PC-3 (cell line): ENCODE results near the gene PNMA8A. TPM values are rescaled to one million over a fixed set of nuclear protein-coding genes. Genes with fewer than 3 reads are reported as not detected.

Experiments used
- ATAC-seq: fragments of 200-7000 bp; cut with Tn5 transposase; 2 replicates; pipeline ENCODE4 v1.9.1; 2020; ENCODE audit warnings: mild to moderate bottlenecking, moderate library complexity
- BruUV-seq: library from RNA; stranded (reverse); fragments of 400-500 nt; replicated peaks from 2 replicates; lab custom pipeline; 2021; lab: Mats Ljungman, UMichigan
- CTCF ChIA-PET: fragments of 300-600 bp; sonication (Branson Sonifier 250); formaldehyde crosslinking; loops from one replicate; lab custom pipeline; 2022; ENCODE audit warnings: antibody characterized with exemption; lab: Charles Lee
- POLR2A ChIA-PET: fragments of 300-600 bp; sonication (Branson Sonifier 250); formaldehyde crosslinking; loops from one replicate; lab custom pipeline; 2022; ENCODE audit warnings: antibody characterized with exemption; ENCODE audit not compliant: unreplicated experiment; lab: Charles Lee
- DNase-seq: peaks from one replicate; pipeline ENCODE4 v3.0.0-alpha.2; 2015
- H2AFZ ChIP-seq: fragments of 300-600 bp; sonication (generic); 2 replicates; pipeline ENCODE4 v1.6.0; 2016; ENCODE audit warnings: antibody characterized with exemption, low read length
- H3F3A ChIP-seq: fragments of 300-600 bp; sonication (generic); one replicate; pipeline ENCODE4 v1.6.0; 2017; ENCODE audit warnings: antibody characterized with exemption, low read length, control low read depth, mild to moderate bottlenecking; ENCODE audit not compliant: unreplicated experiment
- H3K27ac ChIP-seq: fragments of 300-600 bp; sonication (generic); 2 replicates; pipeline ENCODE4 v1.5.1; 2016; ENCODE audit warnings: mild to moderate bottlenecking, low read length
- H3K27me3 ChIP-seq: fragments of 300-600 bp; sonication (generic); 2 replicates; pipeline ENCODE4 v1.6.1; 2016; ENCODE audit warnings: low read length, mixed read lengths
- H3K36me3 ChIP-seq: fragments of 300-600 bp; sonication (generic); 2 replicates; pipeline ENCODE4 v1.6.1; 2016; ENCODE audit warnings: low read depth, mixed run types, low read length, mixed read lengths
- H3K4me1 ChIP-seq: fragments of 300-600 bp; sonication (generic); 2 replicates; pipeline ENCODE4 v1.5.1; 2016; ENCODE audit warnings: low read length; ENCODE audit not compliant: insufficient read depth
- H3K4me2 ChIP-seq: fragments of 300-600 bp; sonication (generic); 2 replicates; pipeline ENCODE4 v1.6.0; 2016; ENCODE audit warnings: low read length
- H3K4me3 ChIP-seq: fragments of 300-600 bp; sonication (generic); 2 replicates; pipeline ENCODE4 v1.5.1; 2016; ENCODE audit warnings: mild to moderate bottlenecking, low read length, mixed read lengths
- H3K79me2 ChIP-seq: fragments of 300-600 bp; sonication (generic); 2 replicates; pipeline ENCODE4 v1.6.1; 2017; ENCODE audit warnings: low read length, mixed read lengths
- H3K9ac ChIP-seq: fragments of 300-600 bp; sonication (generic); 2 replicates; pipeline ENCODE4 v1.6.0; 2016; ENCODE audit warnings: mild to moderate bottlenecking, low read length
- H3K9me2 ChIP-seq: fragments of 300-600 bp; sonication (generic); replicated peaks from 2 replicates; pipeline ENCODE4 v1.6.1; 2016; ENCODE audit warnings: mixed run types, low read length, mixed read lengths
- H3K9me3 ChIP-seq: fragments of 300-600 bp; sonication (generic); 2 replicates; pipeline ENCODE4 v1.6.1; 2016; ENCODE audit warnings: low read length, mixed read lengths
- H4K20me1 ChIP-seq: fragments of 300-600 bp; sonication (generic); 2 replicates; pipeline ENCODE4 v1.6.1; 2016; ENCODE audit warnings: low read length, mixed read lengths
- EZH2 ChIP-seq: fragments of 300-600 bp; sonication (generic); IDR thresholded peaks from one replicate; pipeline ENCODE4 v1.6.1; 2017; ENCODE audit warnings: antibody characterized with exemption, mild to moderate bottlenecking, low read length; ENCODE audit not compliant: unreplicated experiment
- EZH2phosphoT487 ChIP-seq: fragments of 300-600 bp; sonication (generic); IDR thresholded peaks from 2 replicates; pipeline ENCODE4 v1.6.1; 2018; ENCODE audit warnings: mild to moderate bottlenecking, antibody characterized with exemption, low read length, borderline replicate concordance
- intact Hi-C: fragments of 100-400 bp; cut with micrococcal nuclease; formaldehyde crosslinking; loops from 2 replicates; pipeline ENCODE4 v1.9.0; 2023
- total RNA-seq: library from RNA; depleted of rRNA; stranded (reverse); fragments of >200 nt; gene quantifications from 2 replicates; pipeline ENCODE4 v1.2.3, GENCODE V29; 2014
- TF ChIP-seq, protein P1 (sequence below): fragments of 300-600 bp; sonication (generic); conservative IDR thresholded peaks from 2 replicates; pipeline ENCODE4 v1.5.1; 2017; ENCODE audit warnings: antibody characterized with exemption, low read depth, mild to moderate bottlenecking, low read length

Gene PNMA8A
- total RNA-seq, 1 experiment from 2014 or later: not detected

DNA sequence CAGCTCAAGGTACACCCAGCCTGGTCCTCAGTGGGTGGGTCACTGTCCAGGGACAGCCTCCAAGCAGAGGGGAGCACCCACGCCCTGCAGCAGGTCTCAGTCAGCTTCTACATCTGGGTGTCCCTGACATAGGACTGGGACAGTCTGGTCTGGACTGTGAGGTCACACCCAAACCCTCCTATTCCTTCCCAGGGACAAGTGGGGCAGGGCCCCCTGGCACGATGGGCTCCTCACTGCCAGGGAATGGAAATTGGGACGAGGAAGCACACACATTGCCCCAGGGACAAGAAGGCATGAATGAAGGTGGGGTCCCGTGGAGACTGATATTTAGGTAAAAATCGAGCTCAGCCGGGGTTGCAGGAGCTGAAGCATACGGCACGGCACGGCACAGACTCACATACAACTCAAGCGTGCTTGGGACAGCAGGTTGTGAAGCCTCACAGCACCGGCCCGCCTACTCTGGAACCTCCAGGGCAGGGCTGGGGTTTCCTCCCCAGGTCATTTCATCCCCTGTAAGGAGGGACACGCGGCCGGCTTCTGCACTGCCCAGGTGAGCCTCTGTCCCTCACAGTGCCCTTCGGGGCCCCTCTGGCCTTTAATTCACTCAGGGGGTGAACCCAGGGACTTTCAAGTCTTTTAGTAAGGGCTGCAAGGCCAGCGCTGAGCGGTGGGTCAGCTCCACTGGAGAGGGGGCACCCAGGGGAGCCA is 20.8 kb upstream of the PNMA8A start:
- BruUV-seq: no TSS peak
- no peak overlapping the region for H3K4me3 ChIP-seq
- H3K4me2 ChIP-seq: no peak overlapping the region
- TF ChIP-seq, protein P1, sequence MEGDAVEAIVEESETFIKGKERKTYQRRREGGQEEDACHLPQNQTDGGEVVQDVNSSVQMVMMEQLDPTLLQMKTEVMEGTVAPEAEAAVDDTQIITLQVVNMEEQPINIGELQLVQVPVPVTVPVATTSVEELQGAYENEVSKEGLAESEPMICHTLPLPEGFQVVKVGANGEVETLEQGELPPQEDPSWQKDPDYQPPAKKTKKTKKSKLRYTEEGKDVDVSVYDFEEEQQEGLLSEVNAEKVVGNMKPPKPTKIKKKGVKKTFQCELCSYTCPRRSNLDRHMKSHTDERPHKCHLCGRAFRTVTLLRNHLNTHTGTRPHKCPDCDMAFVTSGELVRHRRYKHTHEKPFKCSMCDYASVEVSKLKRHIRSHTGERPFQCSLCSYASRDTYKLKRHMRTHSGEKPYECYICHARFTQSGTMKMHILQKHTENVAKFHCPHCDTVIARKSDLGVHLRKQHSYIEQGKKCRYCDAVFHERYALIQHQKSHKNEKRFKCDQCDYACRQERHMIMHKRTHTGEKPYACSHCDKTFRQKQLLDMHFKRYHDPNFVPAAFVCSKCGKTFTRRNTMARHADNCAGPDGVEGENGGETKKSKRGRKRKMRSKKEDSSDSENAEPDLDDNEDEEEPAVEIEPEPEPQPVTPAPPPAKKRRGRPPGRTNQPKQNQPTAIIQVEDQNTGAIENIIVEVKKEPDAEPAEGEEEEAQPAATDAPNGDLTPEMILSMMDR: no peak
- no peak for TF ChIP-seq EZH2
- TF ChIP-seq EZH2phosphoT487: no peak
- intact Hi-C loops: no loop called here
- no peak overlapping the region for H3K9ac ChIP-seq
- no peaks in the 10 kb centered on the region; the same call in 1 of the 2 replicates for H3K4me1 ChIP-seq
- CTCF ChIA-PET: no interaction called here
- H4K20me1 ChIP-seq: no peaks in the 10 kb centered on the region
- H3F3A ChIP-seq: no peaks in the 10 kb centered on the region
- no peaks in the 10 kb centered on the region for H3K9me3 ChIP-seq
- H3K9me2 ChIP-seq: no peaks in the 10 kb centered on the region
- no peaks in the 10 kb centered on the region for H3K27me3 ChIP-seq
- no peak overlapping the region for H3K27ac ChIP-seq
- H2AFZ ChIP-seq: no peak overlapping the region
- no peaks in the 10 kb centered on the region for H3K36me3 ChIP-seq
- POLR2A ChIA-PET: no interaction called here
- ATAC-seq: no peak
- no peaks in the 10 kb centered on the region for H3K79me2 ChIP-seq
- DNase-seq: no peak

DNA sequence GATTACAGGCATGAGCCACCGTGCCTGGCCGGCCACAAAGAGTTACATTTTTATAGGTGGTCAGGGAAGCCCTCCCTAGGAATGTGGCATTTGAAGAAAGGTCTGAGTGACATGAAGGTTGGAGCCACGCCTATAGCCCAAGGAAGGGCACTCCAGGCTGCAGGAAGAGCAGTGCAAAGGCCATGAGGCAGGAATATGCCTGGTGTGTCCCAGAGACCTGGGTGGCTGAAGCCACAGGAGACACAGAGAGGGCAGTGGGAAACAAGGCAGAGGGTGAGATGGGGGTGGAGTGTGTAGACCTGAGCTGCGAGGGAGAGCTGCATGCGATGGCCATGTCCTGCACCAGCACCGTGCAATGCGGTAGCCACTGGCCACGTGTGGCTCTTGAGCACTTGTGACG is 19.4 kb upstream of the PNMA8A start:
- POLR2A ChIA-PET: interaction anchor here (0.6 kb wide), 1 partner anchor 25 kb away, joined by 7 read pairs; no protein-coding TSS in a partner anchor
- Histone ChIP-seq H3K36me3 (no peaks in the 10 kb centered on the region), H2AFZ (no peak overlapping the region), H3K4me3 (no peak overlapping the region), H3K9me3 (no peaks in the 10 kb centered on the region), H3K9me2 (no peaks in the 10 kb centered on the region), H3K4me2 (no peak overlapping the region), H3K27ac (no peak overlapping the region), H3K4me1 (no peaks in the 10 kb centered on the region; the same call in 1 of the 2 replicates), H3K79me2 (no peaks in the 10 kb centered on the region), H3K27me3 (no peaks in the 10 kb centered on the region), H3K9ac (no peak overlapping the region), H4K20me1 (no peaks in the 10 kb centered on the region), H3F3A (no peaks in the 10 kb centered on the region)
- ATAC-seq: no peak
- CTCF ChIA-PET: no interaction called here
- TF ChIP-seq EZH2phosphoT487: no peak
- TF ChIP-seq, protein P1: no peak
- no TSS peak for BruUV-seq
- intact Hi-C loops: no loop called here
- no peak for DNase-seq
